Measurements from ENCODE around the gene GRB7.
"Not testable (repeated sequence)": the region's sequence is repeated elsewhere in the genome, so short reads cannot be mapped to it uniquely, and the experiment has no call there.

The GRB7 gene

DNA sequence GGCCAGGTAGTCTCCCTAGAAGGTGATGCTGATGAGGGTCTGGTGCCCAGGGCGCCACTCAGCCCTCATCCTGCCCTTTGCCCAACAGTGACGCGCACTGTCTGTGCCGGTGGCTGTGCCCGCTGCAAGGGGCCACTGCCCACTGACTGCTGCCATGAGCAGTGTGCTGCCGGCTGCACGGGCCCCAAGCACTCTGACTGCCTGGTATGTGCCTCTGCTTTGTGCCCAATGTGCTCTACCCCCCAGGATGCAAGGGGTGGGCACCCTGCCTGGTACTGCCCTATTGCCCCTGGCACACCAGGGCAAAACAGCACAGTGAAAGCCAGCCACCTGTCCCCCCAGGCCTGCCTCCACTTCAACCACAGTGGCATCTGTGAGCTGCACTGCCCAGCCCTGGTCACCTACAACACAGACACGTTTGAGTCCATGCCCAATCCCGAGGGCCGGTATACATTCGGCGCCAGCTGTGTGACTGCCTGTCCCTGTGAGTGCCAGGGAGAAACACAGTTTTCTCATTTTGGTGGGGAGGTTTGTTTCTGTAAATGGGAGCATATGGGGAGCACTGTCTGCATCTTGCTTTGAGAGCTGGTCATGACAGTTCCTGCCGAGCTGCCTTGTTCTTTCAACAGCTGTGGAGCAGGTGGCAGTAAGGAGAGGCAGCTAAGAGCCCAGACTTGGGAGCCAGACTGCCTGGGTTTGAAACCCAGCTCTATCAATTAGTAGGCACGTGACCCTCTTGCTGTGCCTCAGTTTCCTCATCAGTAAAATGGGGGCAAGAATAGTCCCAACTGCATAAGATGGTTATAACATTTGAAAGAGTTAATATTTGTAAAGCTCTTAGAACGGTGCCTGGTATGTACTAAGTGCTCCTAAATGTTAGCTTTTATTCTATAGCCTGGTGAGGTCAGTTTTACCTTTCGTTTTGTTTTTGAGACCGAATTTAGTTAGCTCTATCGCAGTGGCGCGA, 27.5 kb upstream of the GRB7 start:
- no peak for DNase-seq

GRCh38 chr17:39711071-39711470, 26.7 kb upstream of the GRB7 start:
- not testable (repeated sequence) for DNase-seq

DNA sequence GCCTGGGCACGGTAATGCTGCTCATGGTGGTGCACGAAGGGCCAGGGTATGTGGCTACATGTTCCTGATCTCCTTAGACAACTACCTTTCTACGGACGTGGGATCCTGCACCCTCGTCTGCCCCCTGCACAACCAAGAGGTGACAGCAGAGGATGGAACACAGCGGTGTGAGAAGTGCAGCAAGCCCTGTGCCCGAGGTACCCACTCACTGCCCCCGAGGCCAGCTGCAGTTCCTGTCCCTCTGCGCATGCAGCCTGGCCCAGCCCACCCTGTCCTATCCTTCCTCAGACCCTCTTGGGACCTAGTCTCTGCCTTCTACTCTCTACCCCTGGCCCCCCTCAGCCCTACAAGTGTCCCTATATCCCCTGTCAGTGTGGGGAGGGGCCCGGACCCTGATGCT, 25.9 kb upstream of the GRB7 start:
- DNase-seq = no peak

- no peak for DNase-seq
Observed at GRCh38 chr17:39714234-39714633, 23.5 kb upstream of the GRB7 start.

GRCh38 chr17:39715375-39716072, 22.2 kb upstream of the GRB7 start:
- no peak for DNase-seq

- DNase-seq = no peak
Observed at GRCh38 chr17:39716073-39716818, 21.5 kb upstream of the GRB7 start.

DNA sequence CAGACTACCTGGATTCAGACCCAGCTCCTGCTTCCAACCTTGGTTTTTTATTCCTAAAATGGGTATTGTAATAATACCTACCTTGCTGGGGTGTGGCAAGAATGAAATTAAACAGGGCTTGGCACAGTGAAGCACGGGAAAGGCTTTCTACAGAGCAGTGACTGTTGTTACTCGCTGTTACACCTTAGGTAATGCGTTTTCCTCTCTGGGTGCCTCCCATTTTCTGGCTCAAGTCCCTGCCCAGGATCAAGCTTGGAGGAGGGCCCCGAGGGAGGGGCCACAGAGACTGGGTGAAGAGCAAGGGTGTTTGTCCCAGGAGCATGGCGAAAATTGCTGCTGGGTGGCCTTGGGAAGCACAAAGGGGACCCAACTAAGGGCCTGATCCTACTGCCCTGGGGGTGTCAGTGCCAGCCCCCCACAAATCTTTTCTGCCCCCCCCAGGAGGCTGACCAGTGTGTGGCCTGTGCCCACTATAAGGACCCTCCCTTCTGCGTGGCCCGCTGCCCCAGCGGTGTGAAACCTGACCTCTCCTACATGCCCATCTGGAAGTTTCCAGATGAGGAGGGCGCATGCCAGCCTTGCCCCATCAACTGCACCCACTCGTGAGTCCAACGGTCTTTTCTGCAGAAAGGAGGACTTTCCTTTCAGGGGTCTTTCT, 20.7 kb upstream of the GRB7 start:
- no peak for DNase-seq

GRCh38 chr17:39717660-39718059, 20.1 kb upstream of the GRB7 start:
- no peak for DNase-seq

DNA sequence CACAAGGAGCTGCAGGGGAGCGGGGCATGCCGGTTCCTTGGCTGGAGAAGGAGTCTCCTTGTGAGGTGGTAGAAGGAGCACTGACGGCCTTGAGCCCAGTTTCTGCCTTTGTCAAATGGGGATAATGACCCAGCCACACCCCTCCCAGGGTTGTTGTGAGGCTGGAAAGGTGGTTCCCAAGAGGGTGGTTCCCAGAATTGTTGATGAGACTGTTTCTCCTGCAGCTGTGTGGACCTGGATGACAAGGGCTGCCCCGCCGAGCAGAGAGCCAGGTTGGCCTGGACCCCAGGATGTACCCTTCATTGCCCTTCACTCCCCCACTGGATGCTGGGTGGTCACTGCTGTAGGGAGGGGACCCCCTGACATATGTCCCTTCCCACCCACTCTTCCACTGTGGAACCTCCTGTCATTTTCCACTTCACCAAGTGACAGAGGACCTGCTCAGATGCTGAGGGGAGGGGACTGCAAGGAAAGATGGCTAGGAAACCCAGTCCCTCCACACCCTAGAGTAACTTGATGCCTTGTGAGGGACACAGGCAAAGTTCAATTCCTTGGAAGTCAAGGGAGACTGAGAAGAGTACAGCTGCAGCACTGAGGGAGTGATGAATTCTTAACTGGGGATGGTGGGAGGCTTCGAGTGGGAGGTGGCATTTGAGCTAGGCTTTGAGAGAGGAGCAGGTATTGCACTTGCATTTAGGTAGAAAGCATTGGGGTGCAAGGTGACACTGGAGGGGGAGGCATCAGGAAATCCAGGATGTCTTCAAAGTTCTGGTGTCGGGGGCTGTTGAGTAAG, 18.0 kb upstream of the GRB7 start:
- DNase-seq = no peak

DNA sequence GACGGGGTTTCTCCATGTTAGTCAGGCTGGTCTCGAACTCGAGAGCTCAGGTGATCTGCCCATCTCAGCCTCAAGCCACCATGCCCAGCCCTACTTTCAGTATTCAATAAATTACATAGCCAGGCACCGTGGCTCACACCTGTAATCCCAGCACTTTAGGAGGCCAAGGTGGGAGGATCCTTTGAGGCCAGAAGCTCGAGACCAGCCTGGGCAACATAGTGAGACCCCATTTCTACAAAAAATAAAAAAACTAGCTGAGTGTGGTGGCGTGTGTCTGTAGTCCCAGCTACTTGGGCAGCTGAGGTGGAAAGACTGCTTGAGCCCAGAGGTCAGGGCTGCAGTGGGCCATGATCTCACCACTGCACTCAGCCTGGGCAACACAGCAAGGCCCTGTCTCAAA, 15.6 kb upstream of the GRB7 start:
- no peak for DNase-seq

DNA sequence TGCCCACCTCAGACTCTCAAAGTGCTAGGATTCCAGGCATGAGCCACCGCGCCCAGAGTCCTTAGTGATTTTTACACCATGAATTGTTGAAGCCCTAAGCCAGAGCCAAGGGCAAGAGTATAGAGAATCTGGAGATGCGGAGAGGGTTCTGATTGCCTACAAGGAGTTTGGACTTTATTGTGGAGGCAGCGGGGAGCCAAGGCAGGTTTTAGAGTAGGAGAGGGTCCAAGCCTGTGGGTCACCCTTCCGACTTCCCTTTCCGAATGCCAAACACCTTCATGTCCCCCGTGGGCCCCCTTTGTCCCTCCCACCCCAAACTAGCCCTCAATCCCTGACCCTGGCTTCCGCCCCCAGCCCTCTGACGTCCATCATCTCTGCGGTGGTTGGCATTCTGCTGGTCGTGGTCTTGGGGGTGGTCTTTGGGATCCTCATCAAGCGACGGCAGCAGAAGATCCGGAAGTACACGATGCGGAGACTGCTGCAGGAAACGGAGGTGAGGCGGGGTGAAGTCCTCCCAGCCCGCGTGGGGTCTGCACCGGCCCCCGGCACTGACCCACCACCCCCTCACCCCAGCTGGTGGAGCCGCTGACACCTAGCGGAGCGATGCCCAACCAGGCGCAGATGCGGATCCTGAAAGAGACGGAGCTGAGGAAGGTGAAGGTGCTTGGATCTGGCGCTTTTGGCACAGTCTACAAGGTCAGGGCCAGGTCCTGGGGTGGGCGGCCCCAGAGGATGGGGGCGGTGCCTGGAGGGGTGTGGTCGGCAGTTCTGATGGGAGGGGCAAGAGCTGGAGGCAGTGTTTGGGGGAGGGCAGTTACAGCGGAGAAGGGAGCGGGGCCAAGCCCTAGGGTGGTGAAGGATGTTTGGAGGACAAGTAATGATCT, 14.5 kb upstream of the GRB7 start:
- no peak for DNase-seq

- no peak for DNase-seq
Observed at GRCh38 chr17:39724731-39725130, 13.0 kb upstream of the GRB7 start.

DNA sequence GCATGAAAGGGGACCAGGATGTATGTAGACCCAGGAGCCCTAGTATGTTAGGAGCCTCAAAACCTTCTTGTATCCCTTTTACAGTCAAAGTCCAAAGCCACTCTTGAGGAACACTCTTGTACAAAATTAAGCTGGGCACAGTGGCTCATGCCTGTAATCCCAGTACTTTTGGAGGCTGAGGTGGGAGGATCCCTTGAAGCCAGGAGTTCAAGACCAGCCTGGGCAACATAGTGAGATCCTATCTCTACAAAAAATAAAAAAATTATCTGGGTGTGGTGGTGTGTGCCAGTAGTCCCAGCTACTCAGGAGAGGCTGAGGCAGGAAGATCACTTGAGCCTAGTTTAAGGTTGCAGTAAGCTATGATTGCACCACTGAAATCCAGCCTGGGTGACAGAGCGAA, 11.8 kb upstream of the GRB7 start:
- DNase-seq = not testable (repeated sequence)

GRCh38 chr17:39726617-39727016, 11.1 kb upstream of the GRB7 start:
- DNase-seq = no peak

GRCh38 chr17:39727556-39727955, 10.2 kb upstream of the GRB7 start:
- no peak for DNase-seq

- DNase-seq = no peak
Observed at GRCh38 chr17:39729280-39729851, 8.4 kb upstream of the GRB7 start.

DNA sequence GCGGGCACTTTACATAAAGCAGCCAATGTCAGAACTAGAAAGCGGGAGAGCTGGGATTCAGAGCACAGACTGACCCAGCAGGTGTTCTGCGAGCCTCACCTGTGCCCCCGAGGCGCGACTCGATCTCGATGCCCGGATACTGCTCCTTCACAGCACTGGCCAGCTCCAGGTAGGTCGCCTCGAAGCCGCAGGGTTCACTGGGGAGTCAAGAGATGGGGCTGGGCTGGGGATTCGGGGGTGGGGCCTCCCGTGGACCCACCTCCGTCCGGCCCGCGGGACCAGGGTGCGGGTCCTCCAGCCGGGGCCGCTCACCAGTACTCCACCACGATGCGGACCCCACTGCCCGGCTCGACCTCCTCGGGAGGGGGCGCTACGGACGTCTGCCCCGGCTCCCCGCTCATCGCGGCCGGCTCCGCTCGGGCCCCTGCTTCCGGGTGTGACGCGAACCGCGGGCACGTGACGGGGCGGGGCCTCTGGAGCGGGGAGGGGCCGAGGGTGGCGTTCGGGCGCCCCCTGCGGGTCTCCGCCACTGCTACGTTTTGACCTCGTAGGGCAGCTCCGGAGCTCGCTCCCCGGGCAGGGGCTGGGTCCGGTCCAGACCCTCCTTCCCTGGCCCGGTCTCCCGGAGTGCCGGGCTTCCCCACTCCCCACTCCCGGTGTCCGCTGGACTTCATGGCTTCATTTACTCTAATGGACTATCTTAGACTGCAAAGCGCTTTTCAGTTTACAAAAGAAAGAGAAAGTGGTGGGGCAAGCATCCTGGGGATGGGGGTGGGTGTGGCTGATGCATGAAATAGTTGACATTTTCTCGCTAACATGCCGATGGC, 7.4 kb upstream of the GRB7 start, which contains the start of gene MIEN1:
Gene MIEN1, minus strand, starts transcription at position 438 of the 827 bp plus-strand sequence. Its CDS starts 37 bp downstream, at position 401.
- peak; percentile 95 for DNase-seq

- no peak for DNase-seq
Observed at GRCh38 chr17:39732586-39732985, 5.2 kb upstream of the GRB7 start.

GRCh38 chr17:39735882-39736281, 1.9 kb upstream of the GRB7 start:
- DNase-seq = no peak
